WTC11 (cell line): Measurements from ENCODE around the gene GEMIN7. TPM values are rescaled to one million over a fixed set of nuclear protein-coding genes. Genes with fewer than 3 reads are reported as not detected.
A peak's percentile ranks its signal among the peaks of the same experiment; 100 is the strongest.

Source experiments
- ATAC-seq: fragments of 200-7000 bp; cut with Tn5 transposase; 2 replicates; pipeline ENCODE4 v1.10.0; 2021; ENCODE audit warnings: mild to moderate bottlenecking, moderate library complexity
- CTCF ChIA-PET: fragments of 300-600 bp; sonication (Branson Sonifier 250); formaldehyde crosslinking; loops from one replicate; lab custom pipeline; 2021; ENCODE audit warnings: antibody characterized with exemption; lab: Charles Lee
- POLR2A ChIA-PET: fragments of 350-600 bp; sonication (Branson Sonifier 250); formaldehyde crosslinking; loops from one replicate; lab custom pipeline; 2021; ENCODE audit warnings: antibody characterized with exemption; lab: Charles Lee
- DNase-seq: peaks from one replicate; pipeline ENCODE4 v3.0.0; 2021; ENCODE audit warnings: low spot score
- H3K27ac Mint-ChIP-seq: 2 replicates; pipeline ENCODE4 v1.8.0; 2021; ENCODE audit warnings: mixed read lengths
- H3K27me3 Mint-ChIP-seq: 2 replicates; pipeline ENCODE4 v1.8.0; 2021; ENCODE audit warnings: low read depth, mild to moderate bottlenecking, moderate library complexity, mixed read lengths
- H3K36me3 Mint-ChIP-seq: 2 replicates; pipeline ENCODE4 v1.8.0; 2021; ENCODE audit warnings: mixed read lengths
- H3K4me1 Mint-ChIP-seq: 2 replicates; pipeline ENCODE4 v1.8.0; 2022; ENCODE audit warnings: mixed read lengths
- H3K4me3 Mint-ChIP-seq: 2 replicates; pipeline ENCODE4 v1.8.0; 2021; ENCODE audit warnings: mild to moderate bottlenecking, moderate library complexity, mixed read lengths
- H3K9me3 Mint-ChIP-seq: 2 replicates; pipeline ENCODE4 v1.8.0; 2021; ENCODE audit warnings: mixed read lengths
- AR ChIP-seq: fragments of 250-450 bp; sonication (Bioruptor Pico); IDR thresholded peaks from 2 replicates; pipeline ENCODE4 v1.9.0; 2021; ENCODE audit warnings: mild to moderate bottlenecking
- ATF3 ChIP-seq: sonication (generic); formaldehyde crosslinking; conservative IDR thresholded peaks from 2 replicates; pipeline ENCODE4 v1.8.1; 2022; ENCODE audit warnings: mild to moderate bottlenecking, missing genetic modification reagents
- CTCF ChIP-seq: fragments of 200-600 bp; IDR thresholded peaks from 2 replicates; pipeline ENCODE4 v1.8.0; 2022; ENCODE audit warnings: antibody characterized with exemption
- GABPB1 ChIP-seq: sonication (generic); formaldehyde crosslinking; IDR thresholded peaks from 2 replicates; pipeline ENCODE4 v1.8.1; 2023; ENCODE audit warnings: mild to moderate bottlenecking, missing genetic modification reagents
- KAT7 ChIP-seq: sonication (generic); formaldehyde crosslinking; IDR thresholded peaks from 2 replicates; pipeline ENCODE4 v1.8.1; 2023; ENCODE audit warnings: missing genetic modification reagents, mild to moderate bottlenecking, borderline replicate concordance
- ZNF232 ChIP-seq: sonication (generic); formaldehyde crosslinking; IDR thresholded peaks from 2 replicates; pipeline ENCODE4 v1.8.0; 2022; ENCODE audit warnings: mild to moderate bottlenecking, missing genetic modification reagents
- ZNF317 ChIP-seq: sonication (generic); formaldehyde crosslinking; IDR thresholded peaks from 2 replicates; pipeline ENCODE4 v1.8.1; 2023; ENCODE audit warnings: low read depth, mild to moderate bottlenecking, moderate library complexity, missing genetic modification reagents, borderline replicate concordance
- ZNF671 ChIP-seq: fragments of 250-450 bp; sonication (Bioruptor Pico); IDR thresholded peaks from 2 replicates; pipeline ENCODE4 v1.8.0; 2021; ENCODE audit warnings: mild to moderate bottlenecking
- total RNA-seq: library from RNA; stranded (reverse); gene quantifications from 3 replicates; pipeline ENCODE4 v1.2.3, GENCODE V29; 2021
- TF ChIP-seq, protein P1 (sequence below): fragments of 250-450 bp; sonication (Bioruptor Pico); conservative IDR thresholded peaks from 2 replicates; pipeline ENCODE4 v1.9.0; 2021; ENCODE audit warnings: mild to moderate bottlenecking
- TF ChIP-seq, protein P2 (sequence below): sonication (generic); formaldehyde crosslinking; IDR thresholded peaks from 2 replicates; pipeline ENCODE4 v1.8.1; 2022; ENCODE audit warnings: low read depth, mild to moderate bottlenecking, moderate library complexity, missing genetic modification reagents, borderline replicate concordance
- TF ChIP-seq, protein P3 (sequence below): sonication (generic); formaldehyde crosslinking; conservative IDR thresholded peaks from 2 replicates; pipeline ENCODE4 v1.8.1; 2023; ENCODE audit warnings: mild to moderate bottlenecking, low read depth, missing genetic modification reagents, moderate library complexity

The GEMIN7 gene
- total RNA-seq, 1 experiment from 2014 or later, result 55.0 TPM

DNA sequence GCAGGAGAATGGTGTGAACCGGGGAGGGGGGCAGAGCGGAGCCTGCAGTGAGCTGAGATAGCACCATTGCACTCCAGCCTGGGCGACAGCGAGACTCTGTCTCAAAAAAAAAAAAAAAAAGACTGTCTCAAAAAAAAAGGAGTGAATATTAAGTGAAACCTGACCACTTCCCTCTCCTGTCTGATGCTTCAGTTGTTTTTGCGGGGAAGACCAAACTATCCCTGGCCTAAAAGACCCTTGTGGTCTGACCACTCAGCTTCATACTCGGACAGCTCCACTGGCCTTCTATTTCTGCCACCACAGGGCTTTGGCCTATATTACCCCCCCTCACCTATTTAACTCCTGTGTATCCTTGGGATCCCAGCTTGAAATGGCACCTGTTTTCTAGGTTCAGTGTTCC is 37.9 kb upstream of the GEMIN7 start:
- DNase-seq, result no peak
- no peak overlapping the region for H3K27ac Mint-ChIP-seq
- peaks cover 10% of the 10 kb centered on the region for H3K4me1 Mint-ChIP-seq
- H3K4me3 Mint-ChIP-seq, result no peak overlapping the region; the same call in 1 of the 2 replicates
- H3K36me3 Mint-ChIP-seq, result peaks cover 47% of the 10 kb centered on the region
- no peaks in the 10 kb centered on the region for H3K9me3 Mint-ChIP-seq
- CTCF ChIA-PET, result interaction anchor here (7.3 kb wide), 1 partner anchor 18 kb away, joined by 37 read pairs; no protein-coding TSS in a partner anchor
- no peak for ATAC-seq
- POLR2A ChIA-PET, result no interaction called here
- no peak for TF ChIP-seq ATF3 (CRISPR knock-in tag)
- TF ChIP-seq ZNF232, result no peak
- no peaks in the 10 kb centered on the region for H3K27me3 Mint-ChIP-seq

DNA sequence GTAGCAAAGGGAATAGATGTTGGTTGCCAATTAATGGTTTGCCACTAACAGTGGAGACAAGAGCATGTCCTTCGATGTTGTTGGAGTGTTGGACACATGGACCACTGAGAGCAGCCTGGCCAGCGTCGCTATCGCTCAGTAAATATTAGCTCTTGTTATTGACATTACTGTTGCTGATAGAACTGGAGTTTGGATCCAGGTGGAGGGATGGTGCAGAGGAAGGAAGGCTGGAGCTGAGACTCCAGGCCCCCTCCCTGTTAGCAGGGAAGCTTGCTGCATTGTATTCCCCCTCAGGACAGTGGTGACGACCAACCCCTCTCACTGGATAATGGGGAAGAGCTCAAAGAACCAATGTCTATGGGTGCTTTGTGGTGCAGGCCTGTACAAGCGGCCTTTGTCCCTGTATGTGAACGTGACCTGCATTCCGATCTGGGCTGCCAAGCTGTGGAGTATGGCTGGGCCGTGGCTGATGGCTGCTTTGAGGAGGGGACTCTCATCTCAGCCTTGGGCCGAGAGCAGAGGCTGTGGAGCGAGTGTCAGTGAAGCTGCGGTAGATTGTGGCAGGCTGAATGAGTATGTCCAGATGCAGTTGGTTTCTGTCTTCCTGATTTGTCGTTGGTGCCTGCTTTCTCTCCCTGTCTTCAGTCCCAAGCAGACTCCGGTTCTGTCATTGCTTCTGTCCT is 33.2 kb upstream of the GEMIN7 start:
- peak overlapping the region; percentile 24; the same call in 1 of the 2 replicates for H3K27ac Mint-ChIP-seq
- POLR2A ChIA-PET, result no interaction called here
- no peaks in the 10 kb centered on the region for H3K27me3 Mint-ChIP-seq
- ATAC-seq (no peak), DNase-seq (no peak)
- peaks cover 39% of the 10 kb centered on the region for H3K36me3 Mint-ChIP-seq
- H3K4me3 Mint-ChIP-seq, result no peak overlapping the region
- no peaks in the 10 kb centered on the region for H3K9me3 Mint-ChIP-seq
- CTCF ChIA-PET, result interaction anchor here (0.5 to 7.3 kb wide), 3 partner anchors 13 to 189 kb away, joined by 4 to 37 read pairs (median 7); no protein-coding TSS in a partner anchor
- TF ChIP-seq, protein P1, sequence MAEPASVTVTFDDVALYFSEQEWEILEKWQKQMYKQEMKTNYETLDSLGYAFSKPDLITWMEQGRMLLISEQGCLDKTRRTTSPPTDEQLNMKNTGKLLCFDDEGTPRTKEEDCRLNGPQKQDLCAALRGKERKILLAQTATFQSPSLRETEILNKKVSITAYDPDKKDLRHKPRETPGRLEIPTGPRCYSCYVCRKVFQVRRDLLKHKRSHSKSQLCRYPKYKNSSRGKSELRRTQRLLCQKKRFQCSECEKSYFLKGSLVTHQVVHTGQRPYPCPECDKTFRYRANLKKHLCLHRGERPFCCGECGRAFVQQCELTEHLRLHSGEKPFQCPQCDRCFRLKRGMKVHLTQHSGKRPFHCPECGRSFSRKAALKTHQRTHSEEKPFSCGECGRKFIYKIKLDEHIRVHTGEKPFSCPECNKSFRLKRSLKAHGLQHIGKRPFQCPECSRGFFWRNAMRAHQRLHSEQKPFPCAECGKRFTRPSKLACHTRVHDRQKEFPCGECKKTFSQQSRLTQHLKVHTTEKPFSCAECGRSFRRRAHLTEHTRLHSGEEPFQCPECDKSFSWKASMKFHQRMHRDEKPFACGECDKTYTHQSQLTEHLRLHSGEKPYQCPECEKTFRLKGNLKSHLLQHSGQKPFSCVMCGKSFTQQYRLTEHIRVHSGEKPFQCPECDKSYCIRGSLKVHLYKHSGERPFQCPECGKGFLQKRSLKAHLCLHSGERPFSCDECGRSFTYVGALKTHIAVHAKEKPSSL (CRISPR knock-in tag), result no peak
- TF ChIP-seq ZNF671 (CRISPR knock-in tag) (no peak), AR (CRISPR knock-in tag) (no peak), CTCF (no peak), ZNF317 (CRISPR knock-in tag) (no peak), KAT7 (no peak), GABPB1 (CRISPR knock-in tag) (0 out of 2 replicates have a peak, but pooled peaks have one; percentile 30)
- TF ChIP-seq, protein P2, sequence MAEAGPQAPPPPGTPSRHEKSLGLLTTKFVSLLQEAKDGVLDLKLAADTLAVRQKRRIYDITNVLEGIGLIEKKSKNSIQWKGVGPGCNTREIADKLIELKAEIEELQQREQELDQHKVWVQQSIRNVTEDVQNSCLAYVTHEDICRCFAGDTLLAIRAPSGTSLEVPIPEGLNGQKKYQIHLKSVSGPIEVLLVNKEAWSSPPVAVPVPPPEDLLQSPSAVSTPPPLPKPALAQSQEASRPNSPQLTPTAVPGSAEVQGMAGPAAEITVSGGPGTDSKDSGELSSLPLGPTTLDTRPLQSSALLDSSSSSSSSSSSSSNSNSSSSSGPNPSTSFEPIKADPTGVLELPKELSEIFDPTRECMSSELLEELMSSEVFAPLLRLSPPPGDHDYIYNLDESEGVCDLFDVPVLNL (CRISPR knock-in tag), result no peak
- no peaks in the 10 kb centered on the region for H3K4me1 Mint-ChIP-seq

DNA sequence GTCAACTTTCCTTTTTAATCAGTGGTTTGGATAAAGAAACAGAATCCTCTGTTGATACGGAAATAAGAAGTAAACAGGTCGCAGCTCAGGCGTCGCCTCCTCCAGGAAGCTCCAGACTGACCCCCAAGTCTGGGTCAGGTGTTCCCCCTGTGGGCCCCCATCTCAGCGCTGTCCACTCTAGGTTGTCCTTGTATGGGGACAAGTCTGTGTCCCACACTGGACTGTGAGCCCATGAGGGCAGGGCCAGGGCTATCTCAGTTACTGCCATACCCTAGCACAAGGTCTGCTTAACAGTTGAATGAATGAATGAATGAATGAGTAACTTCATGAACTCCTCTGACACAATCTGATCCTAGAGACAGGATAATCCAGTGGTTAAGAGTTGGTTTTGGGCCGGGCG is 32.7 kb upstream of the GEMIN7 start:
- Mint-ChIP-seq H3K4me1 (no peaks in the 10 kb centered on the region), H3K9me3 (no peaks in the 10 kb centered on the region), H3K36me3 (peaks cover 37% of the 10 kb centered on the region), H3K4me3 (no peak overlapping the region), H3K27me3 (no peaks in the 10 kb centered on the region), H3K27ac (peak overlapping the region; percentile 24; the same call in 1 of the 2 replicates)
- ChIA-PET CTCF (interaction anchor here (0.5 to 7.3 kb wide), 3 partner anchors 13 to 190 kb away, joined by 4 to 37 read pairs (median 7); no protein-coding TSS in a partner anchor), POLR2A (no interaction called here)
- DNase-seq (no peak), ATAC-seq (no peak)
- TF ChIP-seq AR (CRISPR knock-in tag), result no peak
- TF ChIP-seq, protein P3, sequence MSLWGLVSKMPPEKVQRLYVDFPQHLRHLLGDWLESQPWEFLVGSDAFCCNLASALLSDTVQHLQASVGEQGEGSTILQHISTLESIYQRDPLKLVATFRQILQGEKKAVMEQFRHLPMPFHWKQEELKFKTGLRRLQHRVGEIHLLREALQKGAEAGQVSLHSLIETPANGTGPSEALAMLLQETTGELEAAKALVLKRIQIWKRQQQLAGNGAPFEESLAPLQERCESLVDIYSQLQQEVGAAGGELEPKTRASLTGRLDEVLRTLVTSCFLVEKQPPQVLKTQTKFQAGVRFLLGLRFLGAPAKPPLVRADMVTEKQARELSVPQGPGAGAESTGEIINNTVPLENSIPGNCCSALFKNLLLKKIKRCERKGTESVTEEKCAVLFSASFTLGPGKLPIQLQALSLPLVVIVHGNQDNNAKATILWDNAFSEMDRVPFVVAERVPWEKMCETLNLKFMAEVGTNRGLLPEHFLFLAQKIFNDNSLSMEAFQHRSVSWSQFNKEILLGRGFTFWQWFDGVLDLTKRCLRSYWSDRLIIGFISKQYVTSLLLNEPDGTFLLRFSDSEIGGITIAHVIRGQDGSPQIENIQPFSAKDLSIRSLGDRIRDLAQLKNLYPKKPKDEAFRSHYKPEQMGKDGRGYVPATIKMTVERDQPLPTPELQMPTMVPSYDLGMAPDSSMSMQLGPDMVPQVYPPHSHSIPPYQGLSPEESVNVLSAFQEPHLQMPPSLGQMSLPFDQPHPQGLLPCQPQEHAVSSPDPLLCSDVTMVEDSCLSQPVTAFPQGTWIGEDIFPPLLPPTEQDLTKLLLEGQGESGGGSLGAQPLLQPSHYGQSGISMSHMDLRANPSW, result no peak
- TF ChIP-seq CTCF, result no peak
